Measurements from ENCODE around the gene TRANK1.
"Not testable (repeated sequence)": the region's sequence is repeated elsewhere in the genome, so short reads cannot be mapped to it uniquely, and the experiment has no call there.

Gene TRANK1

DNA sequence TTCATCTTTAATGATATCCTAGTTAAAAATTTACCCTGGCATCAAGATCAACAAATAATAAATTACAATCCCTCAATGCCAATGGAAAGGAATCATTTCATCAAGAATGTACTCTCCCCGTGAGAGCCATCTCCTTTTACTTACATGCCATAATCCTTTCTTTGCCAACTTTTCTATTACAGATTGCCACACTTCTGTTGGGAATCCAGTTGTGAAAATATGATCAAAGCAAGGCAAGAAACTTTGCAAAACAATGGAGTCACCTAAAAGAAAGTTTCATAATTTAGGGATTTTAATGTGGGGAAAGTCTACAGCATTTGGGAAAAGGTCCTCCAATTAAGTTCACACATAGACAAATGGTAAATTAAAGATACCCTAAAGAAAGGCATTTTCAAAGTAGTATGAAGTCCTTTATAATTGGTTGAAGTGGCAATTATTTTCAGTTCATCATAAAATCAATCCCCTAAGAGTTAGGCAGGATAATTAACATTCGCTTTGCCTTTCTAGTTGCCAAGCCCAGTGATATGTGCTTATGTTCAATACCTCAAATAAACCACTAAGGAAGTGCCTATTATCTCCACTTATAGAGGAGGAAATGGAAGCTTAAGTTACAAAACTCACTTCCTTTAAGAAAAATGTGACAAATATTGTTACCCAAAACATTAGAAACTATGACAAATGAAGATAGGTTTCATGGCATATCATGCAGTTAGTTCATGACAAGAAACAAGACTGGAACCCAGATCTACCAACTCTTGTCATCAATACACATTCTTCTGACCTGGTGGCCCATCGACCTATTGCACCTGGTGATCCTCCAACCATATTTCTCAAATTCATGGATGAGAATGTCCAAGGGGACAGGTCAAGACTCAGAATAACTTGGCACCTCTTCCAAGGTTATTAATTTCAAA, 49.1 kb downstream of the TRANK1 start:
- peak; percentile 33 for DNase-seq (ENCODE audit: low read depth)
- H3K4me3 ChIP-seq (replicated peaks; ENCODE audit: low read depth, low read length): no peak overlapping the region
- TF ChIP-seq, protein P1, sequence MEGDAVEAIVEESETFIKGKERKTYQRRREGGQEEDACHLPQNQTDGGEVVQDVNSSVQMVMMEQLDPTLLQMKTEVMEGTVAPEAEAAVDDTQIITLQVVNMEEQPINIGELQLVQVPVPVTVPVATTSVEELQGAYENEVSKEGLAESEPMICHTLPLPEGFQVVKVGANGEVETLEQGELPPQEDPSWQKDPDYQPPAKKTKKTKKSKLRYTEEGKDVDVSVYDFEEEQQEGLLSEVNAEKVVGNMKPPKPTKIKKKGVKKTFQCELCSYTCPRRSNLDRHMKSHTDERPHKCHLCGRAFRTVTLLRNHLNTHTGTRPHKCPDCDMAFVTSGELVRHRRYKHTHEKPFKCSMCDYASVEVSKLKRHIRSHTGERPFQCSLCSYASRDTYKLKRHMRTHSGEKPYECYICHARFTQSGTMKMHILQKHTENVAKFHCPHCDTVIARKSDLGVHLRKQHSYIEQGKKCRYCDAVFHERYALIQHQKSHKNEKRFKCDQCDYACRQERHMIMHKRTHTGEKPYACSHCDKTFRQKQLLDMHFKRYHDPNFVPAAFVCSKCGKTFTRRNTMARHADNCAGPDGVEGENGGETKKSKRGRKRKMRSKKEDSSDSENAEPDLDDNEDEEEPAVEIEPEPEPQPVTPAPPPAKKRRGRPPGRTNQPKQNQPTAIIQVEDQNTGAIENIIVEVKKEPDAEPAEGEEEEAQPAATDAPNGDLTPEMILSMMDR (IDR thresholded peaks at IDR 0.05; ENCODE audit: low read length, missing control alignments): no peak

DNA sequence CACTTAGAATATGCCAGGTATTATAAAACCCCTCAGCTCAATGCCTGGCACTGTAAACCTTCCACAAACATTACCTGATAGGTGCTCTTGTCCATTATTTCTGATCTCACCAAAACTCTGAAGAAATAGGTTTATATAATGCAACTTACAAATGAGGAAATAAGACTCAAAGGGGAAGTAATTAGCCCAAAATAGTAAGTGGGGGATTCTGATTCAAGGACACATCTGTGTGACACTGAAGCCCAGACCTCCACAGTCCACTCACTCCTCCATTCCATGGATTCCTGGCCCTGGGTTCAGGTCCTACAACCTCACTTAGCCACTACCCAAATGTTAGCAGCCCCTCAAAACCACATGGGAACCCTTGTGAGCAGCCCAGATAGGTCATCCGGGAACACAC, 49.9 kb downstream of the TRANK1 start:
- TF ChIP-seq, protein P1 (IDR thresholded peaks at IDR 0.05; ENCODE audit: low read length, missing control alignments): no peak
- H3K4me3 ChIP-seq (replicated peaks; ENCODE audit: low read depth, low read length): no peak overlapping the region
- no peak for DNase-seq (ENCODE audit: low read depth)

- H3K4me3 ChIP-seq (replicated peaks; ENCODE audit: low read depth, low read length): no peak overlapping the region
- TF ChIP-seq, protein P1 (IDR thresholded peaks at IDR 0.05; ENCODE audit: low read length, missing control alignments): no peak
- no peak for DNase-seq (ENCODE audit: low read depth)
Measured at GRCh38 chr3:36893826-36894225, 51.0 kb downstream of the TRANK1 start.

DNA sequence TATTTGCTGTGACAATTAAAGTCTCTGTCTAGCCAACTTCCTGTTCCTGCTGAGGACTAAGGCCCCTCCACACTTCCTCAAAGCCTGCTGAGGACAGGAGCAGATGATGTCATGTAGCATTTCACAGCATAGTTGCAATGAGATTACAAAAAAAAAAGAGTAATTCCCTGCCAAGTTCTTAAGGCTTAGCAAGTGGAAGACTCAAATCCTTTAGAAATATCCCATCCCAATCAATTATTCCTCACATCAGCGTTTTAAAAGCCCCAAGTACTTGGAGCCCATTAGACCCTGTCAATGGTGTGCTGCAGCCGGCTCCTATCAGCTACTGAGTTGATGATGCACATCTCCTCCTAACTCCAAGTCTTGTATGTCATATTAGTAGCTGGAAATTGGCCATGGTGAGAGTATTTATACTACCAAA, 51.7 kb downstream of the TRANK1 start:
- no peak overlapping the region for H3K4me3 ChIP-seq (replicated peaks; ENCODE audit: low read depth, low read length)
- TF ChIP-seq, protein P1 (IDR thresholded peaks at IDR 0.05; ENCODE audit: low read length, missing control alignments): no peak
- peak; percentile 91 for DNase-seq (ENCODE audit: low read depth)

GRCh38 chr3:36892457-36893136, 52.3 kb downstream of the TRANK1 start:
- TF ChIP-seq, protein P1 (IDR thresholded peaks at IDR 0.05; ENCODE audit: low read length, missing control alignments): no peak

GRCh38 chr3:36891701-36892160, 53.1 kb downstream of the TRANK1 start:
- DNase-seq (ENCODE audit: low read depth): no peak

More at GRCh38 chr3:36892457-36893136, 52.3 kb downstream of the TRANK1 start:
- DNase-seq (ENCODE audit: low read depth): no peak
- no peak overlapping the region for H3K4me3 ChIP-seq (replicated peaks; ENCODE audit: low read depth, low read length)

GRCh38 chr3:36891097-36891496, 53.8 kb downstream of the TRANK1 start:
- DNase-seq (ENCODE audit: low read depth); H3K4me3 ChIP-seq (replicated peaks; ENCODE audit: low read depth, low read length): not testable (repeated sequence)

More at GRCh38 chr3:36891701-36892160, 53.1 kb downstream of the TRANK1 start:
- no peak overlapping the region for H3K4me3 ChIP-seq (replicated peaks; ENCODE audit: low read depth, low read length)
- TF ChIP-seq, protein P1 (IDR thresholded peaks at IDR 0.05; ENCODE audit: low read length, missing control alignments): no peak
